K562 (cell line): ENCODE data around the gene CNGA3. TPM values are rescaled to one million over a fixed set of nuclear protein-coding genes. Genes with fewer than 3 reads are reported as not detected.

ENCODE experiments used
- CBX8 ChIP-seq: fragments of 200-600 bp; sonication (generic); IDR thresholded peaks from 2 replicates; pipeline ENCODE4 v1.6.1; 2012; ENCODE audit warnings: borderline replicate concordance, mixed run types, low read depth, mild to moderate bottlenecking, moderate library complexity, mixed read lengths, low read length, control low read depth, inconsistent platforms; ENCODE audit not compliant: poor library complexity, severe bottlenecking; ENCODE audit errors: extremely low read depth
- DMBX1 ChIP-seq: fragments of 250-450 bp; sonication (Bioruptor Pico); IDR thresholded peaks from 2 replicates; pipeline ENCODE4 v1.8.0; 2022; ENCODE audit warnings: inconsistent platforms, mild to moderate bottlenecking, moderate library complexity, borderline replicate concordance
- ELF1 ChIP-seq: fragments of 200-800 bp; sonication (Bioruptor generic); IDR thresholded peaks from 2 replicates; pipeline ENCODE4 v1.6.1; 2016; ENCODE audit warnings: missing genetic modification characterization, missing compliant biosample characterization
- ESRRB ChIP-seq: fragments of 250-450 bp; sonication (Bioruptor Pico); IDR thresholded peaks from 2 replicates; pipeline ENCODE4 v1.5.0; 2020; ENCODE audit warnings: mild to moderate bottlenecking, moderate library complexity, borderline replicate concordance
- GATAD2B ChIP-seq: fragments of 450-650 bp; IDR thresholded peaks from 2 replicates; pipeline ENCODE4 v1.6.1; 2017; ENCODE audit warnings: mild to moderate bottlenecking, borderline replicate concordance
- HDAC2 ChIP-seq: fragments of 450-650 bp; IDR thresholded peaks from 2 replicates; pipeline ENCODE4 v1.6.1; 2016; ENCODE audit warnings: mild to moderate bottlenecking
- MAZ ChIP-seq, 2 experiments: fragments of 450-650 bp in 1 of 2; sonication (generic) in 1 of 2; formaldehyde crosslinking; IDR thresholded peaks in 1 of 2; conservative IDR thresholded peaks in 1 of 2; 2 replicates each; pipeline versions ENCODE4 v1.4.0 to v1.5.0; 2020; ENCODE audit warnings: mild to moderate bottlenecking in 1 of 2, missing genetic modification reagents in 1 of 2
- MIER1 ChIP-seq: fragments of 450-650 bp; IDR thresholded peaks from 2 replicates; pipeline ENCODE4 v1.6.1; 2016; ENCODE audit warnings: antibody characterized with exemption, mild to moderate bottlenecking, low read depth
- PML ChIP-seq: IDR thresholded peaks from 2 replicates; pipeline ENCODE4 v1.6.1; 2012; ENCODE audit warnings: low read length, inconsistent platforms
- SAP30 ChIP-seq: fragments of 200-600 bp; sonication (generic); IDR thresholded peaks from 2 replicates; pipeline ENCODE4 v1.6.1; 2012; ENCODE audit warnings: borderline replicate concordance, low read depth, mild to moderate bottlenecking, moderate library complexity, low read length, control low read depth, inconsistent platforms; ENCODE audit not compliant: insufficient read depth, poor library complexity, severe bottlenecking
- SRF ChIP-seq, 2 experiments: fragments of 250-450, 450-650 bp in 1 of 2; sonication (Bioruptor Pico) in 1 of 2; sonication (generic) in 1 of 2; formaldehyde crosslinking; IDR thresholded peaks; 2 replicates each; pipeline versions ENCODE4 v1.5.0 to v1.5.1; 2020 to 2022; ENCODE audit warnings: mild to moderate bottlenecking in 1 of 2, missing genetic modification reagents in 1 of 2
- SRSF3 ChIP-seq: fragments of 200-400 bp; formaldehyde crosslinking; IDR thresholded peaks from 2 replicates; pipeline ENCODE4 v1.6.1; 2016; ENCODE audit warnings: mild to moderate bottlenecking, low read length, moderate library complexity; ENCODE audit not compliant: insufficient read depth
- ZEB2 ChIP-seq: fragments of 450-650 bp; IDR thresholded peaks from 2 replicates; pipeline ENCODE4 v1.6.1; 2016
- ZNF75A ChIP-seq: fragments of 450-650 bp; formaldehyde crosslinking; IDR thresholded peaks from 2 replicates; pipeline ENCODE4 v1.4.0; 2020; ENCODE audit warnings: mild to moderate bottlenecking
- polyA plus RNA-seq, 8 experiments: library from polyadenylated mRNA; depleted of rRNA in 4 of 8; stranded (reverse) in 5 of 8; unstranded in 3 of 8; fragments of >200 nt; fragmentation: Nextera tagmentation in 2 of 8; fragmentation: Illumina TruSeq in 1 of 8; extraction: Ambion mirVana in 2 of 8; extraction: Trizol in 1 of 8; gene quantifications; 2 replicates each; pipeline versions ENCODE4 v1.2.1 to v1.2.3, GENCODE V29; 2011 to 2014; ENCODE audit warnings: inconsistent platforms in 1 of 8, missing spikeins in 1 of 8
- total RNA-seq, 7 experiments: library from RNA; depleted of rRNA in 6 of 7; stranded (reverse); fragments of >200 nt in 6 of 7; fragmentation: Illumina TruSeq in 2 of 7; extraction: Trizol in 2 of 7; gene quantifications; 2 replicates each; pipeline versions ENCODE4 v1.2.1 to v1.2.3, GENCODE V29; 2011 to 2021; ENCODE audit warnings: low replicate concordance in 1 of 7
- TF ChIP-seq, protein P1 (sequence below): fragments of 250-450 bp; sonication (Bioruptor Pico); IDR thresholded peaks from 2 replicates; pipeline ENCODE4 v1.5.0; 2020; ENCODE audit warnings: mild to moderate bottlenecking, borderline replicate concordance
- TF ChIP-seq, protein P2 (sequence below): IDR thresholded peaks from 2 replicates; pipeline ENCODE4 v1.6.1; 2014; ENCODE audit warnings: antibody characterized with exemption
- TF ChIP-seq, protein P3 (sequence below): sonication (generic); formaldehyde crosslinking; IDR thresholded peaks from 2 replicates; pipeline ENCODE4 v1.8.1; 2022; ENCODE audit warnings: missing genetic modification reagents

CNGA3 gene
- total and polyA plus RNA-seq, 9 of the 15 experiments (the other 6 are each of a cell fraction or from before 2014, with no cell fraction given) = not detected

DNA sequence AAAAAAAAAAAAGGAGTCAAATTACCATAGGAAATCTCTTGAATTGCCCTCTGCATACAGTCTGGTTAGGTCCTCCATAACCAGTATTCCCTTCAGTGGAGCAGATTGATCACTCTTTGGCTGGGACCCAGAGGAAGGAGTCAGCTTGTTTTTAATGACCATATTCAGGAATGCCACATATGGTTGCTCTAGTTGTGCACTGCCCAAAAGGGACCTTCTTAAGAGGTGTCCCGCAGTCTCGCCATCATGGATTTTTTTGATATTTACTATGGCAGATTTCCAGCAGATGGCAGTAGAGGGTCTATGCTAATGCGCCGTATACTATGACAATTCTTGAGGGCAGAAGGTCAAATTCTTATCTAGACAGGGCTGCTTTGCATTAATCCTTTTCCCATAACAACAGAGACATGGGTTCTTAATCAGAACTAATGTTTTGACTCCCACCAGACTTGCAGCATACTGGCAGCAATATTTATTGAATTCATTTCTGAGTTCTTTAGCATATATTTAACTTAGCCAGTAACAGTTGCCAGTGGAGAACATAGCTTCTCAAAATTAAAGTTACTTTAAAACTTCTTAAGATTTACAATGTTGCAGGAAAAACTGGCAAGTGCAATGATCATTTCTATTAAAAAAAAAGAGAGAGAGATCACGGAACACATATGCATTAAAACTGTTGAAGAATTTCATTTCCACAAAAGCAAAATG lies 66.6 kb downstream of the CNGA3 start (continued):
- TF ChIP-seq, protein P1, sequence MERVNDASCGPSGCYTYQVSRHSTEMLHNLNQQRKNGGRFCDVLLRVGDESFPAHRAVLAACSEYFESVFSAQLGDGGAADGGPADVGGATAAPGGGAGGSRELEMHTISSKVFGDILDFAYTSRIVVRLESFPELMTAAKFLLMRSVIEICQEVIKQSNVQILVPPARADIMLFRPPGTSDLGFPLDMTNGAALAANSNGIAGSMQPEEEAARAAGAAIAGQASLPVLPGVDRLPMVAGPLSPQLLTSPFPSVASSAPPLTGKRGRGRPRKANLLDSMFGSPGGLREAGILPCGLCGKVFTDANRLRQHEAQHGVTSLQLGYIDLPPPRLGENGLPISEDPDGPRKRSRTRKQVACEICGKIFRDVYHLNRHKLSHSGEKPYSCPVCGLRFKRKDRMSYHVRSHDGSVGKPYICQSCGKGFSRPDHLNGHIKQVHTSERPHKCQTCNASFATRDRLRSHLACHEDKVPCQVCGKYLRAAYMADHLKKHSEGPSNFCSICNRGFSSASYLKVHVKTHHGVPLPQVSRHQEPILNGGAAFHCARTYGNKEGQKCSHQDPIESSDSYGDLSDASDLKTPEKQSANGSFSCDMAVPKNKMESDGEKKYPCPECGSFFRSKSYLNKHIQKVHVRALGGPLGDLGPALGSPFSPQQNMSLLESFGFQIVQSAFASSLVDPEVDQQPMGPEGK (CRISPR knock-in tag) = no peak
- TF ChIP-seq SAP30 = no peak
- no peak for TF ChIP-seq PML
- TF ChIP-seq, protein P2, sequence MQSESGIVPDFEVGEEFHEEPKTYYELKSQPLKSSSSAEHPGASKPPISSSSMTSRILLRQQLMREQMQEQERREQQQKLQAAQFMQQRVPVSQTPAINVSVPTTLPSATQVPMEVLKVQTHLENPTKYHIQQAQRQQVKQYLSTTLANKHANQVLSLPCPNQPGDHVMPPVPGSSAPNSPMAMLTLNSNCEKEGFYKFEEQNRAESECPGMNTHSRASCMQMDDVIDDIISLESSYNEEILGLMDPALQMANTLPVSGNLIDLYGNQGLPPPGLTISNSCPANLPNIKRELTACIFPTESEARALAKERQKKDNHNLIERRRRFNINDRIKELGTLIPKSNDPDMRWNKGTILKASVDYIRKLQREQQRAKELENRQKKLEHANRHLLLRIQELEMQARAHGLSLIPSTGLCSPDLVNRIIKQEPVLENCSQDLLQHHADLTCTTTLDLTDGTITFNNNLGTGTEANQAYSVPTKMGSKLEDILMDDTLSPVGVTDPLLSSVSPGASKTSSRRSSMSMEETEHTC = no peak
- TF ChIP-seq ZEB2 = no peak
- TF ChIP-seq SRSF3 = no peak
- peak; percentile 22; the same call in 1 of the 2 replicates for TF ChIP-seq GATAD2B
- TF ChIP-seq MAZ (CRISPR knock-in tag; conservative IDR thresholded peaks at IDR 0.05 in 1 of 2, IDR thresholded peaks at IDR 0.05 in 1 of 2) = no peak
- TF ChIP-seq ELF1 (tag) = 0 out of 2 replicates have a peak, but pooled peaks have one; percentile 15
- no peak for TF ChIP-seq MIER1
- no peak for TF ChIP-seq CBX8
- no peak for TF ChIP-seq SRF (CRISPR knock-in tag; IDR thresholded peaks at IDR 0.05)
- TF ChIP-seq, protein P3, sequence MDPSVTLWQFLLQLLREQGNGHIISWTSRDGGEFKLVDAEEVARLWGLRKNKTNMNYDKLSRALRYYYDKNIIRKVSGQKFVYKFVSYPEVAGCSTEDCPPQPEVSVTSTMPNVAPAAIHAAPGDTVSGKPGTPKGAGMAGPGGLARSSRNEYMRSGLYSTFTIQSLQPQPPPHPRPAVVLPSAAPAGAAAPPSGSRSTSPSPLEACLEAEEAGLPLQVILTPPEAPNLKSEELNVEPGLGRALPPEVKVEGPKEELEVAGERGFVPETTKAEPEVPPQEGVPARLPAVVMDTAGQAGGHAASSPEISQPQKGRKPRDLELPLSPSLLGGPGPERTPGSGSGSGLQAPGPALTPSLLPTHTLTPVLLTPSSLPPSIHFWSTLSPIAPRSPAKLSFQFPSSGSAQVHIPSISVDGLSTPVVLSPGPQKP (CRISPR knock-in tag) = no peak
- no peak for TF ChIP-seq ESRRB (CRISPR knock-in tag)
- no peak for TF ChIP-seq DMBX1 (CRISPR knock-in tag)
- TF ChIP-seq HDAC2 = no peak
- no peak for TF ChIP-seq ZNF75A (CRISPR knock-in tag)
